Sigmoid colon (tissue), 4 donors: ENCODE data around the gene NEB.

Experiments used
- POLR2AphosphoS5 ChIP-seq, 4 donors: sonication (generic); formaldehyde crosslinking; IDR thresholded peaks; one replicate each; pipeline ENCODE4 v1.6.1; 2017; ENCODE audit warnings: antibody characterized with exemption in 4 of 4
- TF ChIP-seq, protein P1 (sequence below), 4 experiments: fragments of 450-650 bp in 3 of 4; fragments of 200-600 bp in 1 of 4; IDR thresholded peaks; one replicate each; pipeline ENCODE4 v1.5.1; 2016 to 2019; ENCODE audit warnings: antibody characterized with exemption in 4 of 4, mild to moderate bottlenecking in 3 of 4, moderate library complexity in 2 of 4

DNA sequence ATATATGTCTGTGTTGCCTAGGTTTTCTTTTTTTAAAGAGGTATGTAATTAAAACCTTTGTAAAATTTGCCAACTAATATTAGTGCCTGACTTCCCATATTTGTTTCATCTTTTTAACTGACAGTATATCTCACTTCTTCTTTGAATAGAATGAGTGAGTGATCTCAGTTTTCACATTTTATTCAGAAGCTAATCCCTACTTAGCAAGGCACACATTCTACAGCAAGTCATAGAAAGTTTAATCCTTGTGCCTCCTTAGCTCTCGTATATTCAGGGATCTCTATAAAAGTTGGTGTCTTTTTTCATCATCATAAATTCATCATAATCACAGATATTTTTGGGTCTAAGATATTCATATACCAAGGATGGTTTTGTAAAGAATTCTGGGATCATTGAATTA is 258.0 kb downstream of the NEB start:
- TF ChIP-seq, protein P1, sequence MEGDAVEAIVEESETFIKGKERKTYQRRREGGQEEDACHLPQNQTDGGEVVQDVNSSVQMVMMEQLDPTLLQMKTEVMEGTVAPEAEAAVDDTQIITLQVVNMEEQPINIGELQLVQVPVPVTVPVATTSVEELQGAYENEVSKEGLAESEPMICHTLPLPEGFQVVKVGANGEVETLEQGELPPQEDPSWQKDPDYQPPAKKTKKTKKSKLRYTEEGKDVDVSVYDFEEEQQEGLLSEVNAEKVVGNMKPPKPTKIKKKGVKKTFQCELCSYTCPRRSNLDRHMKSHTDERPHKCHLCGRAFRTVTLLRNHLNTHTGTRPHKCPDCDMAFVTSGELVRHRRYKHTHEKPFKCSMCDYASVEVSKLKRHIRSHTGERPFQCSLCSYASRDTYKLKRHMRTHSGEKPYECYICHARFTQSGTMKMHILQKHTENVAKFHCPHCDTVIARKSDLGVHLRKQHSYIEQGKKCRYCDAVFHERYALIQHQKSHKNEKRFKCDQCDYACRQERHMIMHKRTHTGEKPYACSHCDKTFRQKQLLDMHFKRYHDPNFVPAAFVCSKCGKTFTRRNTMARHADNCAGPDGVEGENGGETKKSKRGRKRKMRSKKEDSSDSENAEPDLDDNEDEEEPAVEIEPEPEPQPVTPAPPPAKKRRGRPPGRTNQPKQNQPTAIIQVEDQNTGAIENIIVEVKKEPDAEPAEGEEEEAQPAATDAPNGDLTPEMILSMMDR (IDR thresholded peaks at IDR 0.05), result no peak
- TF ChIP-seq POLR2AphosphoS5 (IDR thresholded peaks at IDR 0.05), result no peak
